ENCODE measurements around the gene CADPS.
A peak's percentile ranks its signal among the peaks of the same experiment; 100 is the strongest.
"Not testable (repeated sequence)": the region's sequence is repeated elsewhere in the genome, so short reads cannot be mapped to it uniquely, and the experiment has no call there.

The CADPS gene

DNA sequence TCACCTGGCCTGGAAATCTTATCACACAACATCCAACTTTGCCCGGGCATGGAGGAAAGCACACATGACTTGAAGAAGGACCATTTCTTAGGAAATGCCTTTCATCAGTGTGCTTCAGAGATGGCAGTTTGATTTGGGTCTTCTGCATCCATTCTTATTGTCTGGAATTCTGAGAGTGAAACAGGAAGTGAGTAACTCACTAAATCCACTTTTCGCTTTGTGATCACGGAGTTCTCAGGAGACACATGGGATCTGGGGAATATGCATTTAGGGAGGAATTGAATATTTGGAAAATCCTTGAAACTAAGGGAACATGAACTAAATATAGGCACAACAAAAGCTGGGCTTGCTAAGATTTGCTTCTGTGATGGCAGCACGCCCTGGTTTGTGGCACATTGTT, 289.4 kb downstream of the CADPS start:
- no peak for DNase-seq

DNA sequence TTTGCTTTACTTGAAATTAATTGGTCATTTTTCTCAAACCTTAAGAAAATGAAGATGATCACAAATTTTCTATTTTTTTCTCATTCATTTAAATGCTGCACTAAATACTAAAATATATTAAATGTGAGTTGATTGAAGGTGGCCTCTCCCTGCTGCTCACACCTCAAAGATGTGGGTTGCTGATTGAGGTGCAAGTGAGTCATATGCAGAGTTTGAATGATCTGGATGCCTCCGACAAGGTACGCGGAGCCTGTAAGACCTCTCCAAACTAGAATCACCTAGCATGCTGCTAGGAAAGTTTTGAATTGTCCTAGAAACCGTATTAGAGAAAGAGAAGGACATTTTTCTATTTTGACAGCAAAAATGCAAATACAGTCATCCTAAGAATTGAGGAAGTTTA, 290.6 kb downstream of the CADPS start:
- no peak for DNase-seq

DNA sequence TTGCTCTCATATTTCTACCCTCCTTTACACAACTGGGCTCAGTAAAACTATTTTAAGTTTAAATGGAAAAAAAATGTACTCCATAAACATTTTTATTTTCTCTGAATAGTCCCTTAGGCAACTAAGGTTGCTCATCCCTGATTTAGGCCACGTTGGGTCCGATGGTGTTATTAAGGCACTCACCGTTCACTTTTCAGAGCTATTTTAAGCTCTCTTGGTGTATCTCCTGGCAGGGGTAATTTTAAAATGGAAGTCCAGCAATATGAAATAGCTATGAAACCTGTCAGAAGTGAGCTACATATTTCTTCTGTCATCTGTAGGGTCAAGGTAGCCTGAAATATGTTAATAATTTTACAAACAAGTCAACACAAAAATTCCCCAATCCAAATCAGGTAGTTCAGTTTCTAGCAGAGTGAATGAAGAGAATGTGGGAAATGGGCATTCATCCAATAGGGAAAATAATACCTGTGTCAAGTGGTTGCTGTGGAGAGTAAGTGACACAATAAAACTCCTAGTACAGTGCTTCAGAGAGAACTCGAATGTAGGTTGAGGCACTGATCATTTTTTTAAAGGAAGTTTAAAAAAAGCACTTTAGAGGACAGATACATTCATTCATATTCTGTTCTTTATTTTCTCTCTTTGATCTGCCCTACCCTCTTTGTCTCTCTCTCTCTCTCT, 292.6 kb downstream of the CADPS start:
- peak in 2 of 3 experiments; percentile 5 to 7 for DNase-seq

DNA sequence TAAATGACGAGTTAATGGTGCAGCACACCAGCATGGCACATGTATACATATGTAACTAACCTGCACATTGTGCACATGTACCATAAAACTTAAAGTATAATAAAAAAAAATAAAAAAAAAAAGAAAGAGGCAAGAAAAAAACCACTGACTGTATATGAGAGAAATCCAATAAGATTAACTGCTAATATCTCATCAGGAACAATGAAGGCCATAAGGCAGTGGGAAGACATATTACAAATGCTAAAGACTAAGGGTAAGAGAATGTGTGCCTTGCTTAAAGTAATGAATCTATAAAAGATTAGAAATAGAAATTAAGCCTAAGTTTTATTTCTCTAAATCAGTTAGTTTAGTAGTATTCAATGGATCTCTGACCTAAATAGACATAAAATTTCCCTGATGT, 294.7 kb downstream of the CADPS start:
- DNase-seq = not testable (repeated sequence)

DNA sequence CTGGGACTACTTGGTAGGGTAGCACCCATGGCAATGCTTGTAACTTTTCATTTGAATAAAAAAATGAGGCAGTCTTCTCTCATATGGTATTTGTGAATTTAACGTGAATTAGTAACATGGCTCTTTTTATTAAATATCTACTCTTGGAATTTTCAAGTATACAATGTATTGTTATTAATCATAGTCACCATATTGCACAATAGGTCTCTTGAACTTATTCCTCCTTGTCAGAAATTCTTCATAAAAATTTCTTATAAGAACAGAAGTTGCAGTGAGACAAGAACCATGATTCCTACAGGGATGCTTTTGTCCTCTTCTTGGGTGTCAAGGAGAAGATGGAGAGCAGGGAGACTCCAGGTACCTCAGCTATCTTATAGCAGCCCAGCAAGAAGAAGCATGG, 298.1 kb downstream of the CADPS start:
- no peak for DNase-seq

DNA sequence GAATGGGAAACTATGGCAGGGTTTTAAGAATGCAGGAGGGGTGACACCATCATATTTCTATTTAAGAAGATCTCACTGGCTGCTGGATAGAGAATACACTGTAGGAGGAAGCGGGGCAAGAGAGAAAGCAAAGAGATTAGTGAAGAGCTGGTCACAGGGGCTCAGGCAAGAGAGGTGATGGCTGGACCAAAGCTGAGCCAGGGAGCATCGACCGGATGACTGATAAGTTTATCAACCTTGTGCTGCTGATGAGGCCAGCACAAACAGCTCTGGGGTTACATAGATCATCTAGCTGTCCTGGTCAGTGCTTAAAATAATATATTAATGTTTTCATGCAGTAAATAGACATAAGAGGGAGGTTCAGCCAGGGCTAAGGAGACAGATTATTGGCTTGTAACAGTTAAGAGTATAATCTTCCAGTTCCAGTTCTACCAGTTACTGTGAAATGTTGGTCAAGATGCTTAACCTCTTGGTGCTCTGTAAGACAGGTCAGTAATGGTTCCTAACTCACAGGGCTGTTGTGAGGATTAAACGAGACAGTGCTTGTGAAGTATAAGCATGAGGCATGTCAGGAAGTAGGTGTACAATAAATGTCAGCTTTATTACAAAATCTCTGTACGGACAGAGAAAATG, 300.8 kb downstream of the CADPS start:
- no peak for DNase-seq

DNA sequence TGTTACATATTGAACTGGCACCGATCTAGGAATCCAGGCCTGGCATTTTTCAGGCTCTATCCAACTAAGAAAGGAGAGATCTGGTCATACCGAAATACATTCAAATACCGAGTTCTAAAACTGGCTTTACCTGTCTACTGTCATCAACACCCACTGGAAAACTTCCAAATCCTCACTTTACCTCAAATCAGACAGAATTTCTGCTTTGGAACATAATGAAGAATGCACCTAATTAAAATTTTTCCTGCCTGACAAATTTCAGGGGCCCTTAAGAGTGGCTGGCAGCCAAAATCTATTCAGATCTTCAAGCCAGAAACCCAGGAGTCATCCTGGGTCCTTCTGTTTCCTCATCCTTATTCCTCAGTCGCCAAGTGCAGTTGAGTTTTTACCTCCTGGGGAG, 303.3 kb downstream of the CADPS start:
- no peak for DNase-seq

DNA sequence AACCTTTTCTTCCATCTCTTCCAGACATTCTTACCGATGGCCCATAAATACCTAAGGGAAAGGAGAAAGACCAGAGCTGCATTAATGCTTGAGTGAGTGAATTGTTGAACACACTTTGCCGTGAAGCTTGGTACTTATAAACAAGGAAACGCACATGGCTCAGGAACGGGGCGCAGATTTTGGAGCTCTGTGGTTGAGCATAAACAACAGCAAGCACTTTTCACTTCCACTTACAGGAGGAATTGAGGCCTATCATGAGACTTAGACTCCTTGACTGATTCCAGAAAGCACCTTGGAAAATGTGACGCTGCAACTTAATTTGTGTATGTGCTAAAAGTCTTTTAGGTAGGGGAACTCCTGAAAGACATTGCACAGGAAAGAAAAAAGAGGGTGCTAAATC, 304.3 kb downstream of the CADPS start:
- DNase-seq = no peak

DNA sequence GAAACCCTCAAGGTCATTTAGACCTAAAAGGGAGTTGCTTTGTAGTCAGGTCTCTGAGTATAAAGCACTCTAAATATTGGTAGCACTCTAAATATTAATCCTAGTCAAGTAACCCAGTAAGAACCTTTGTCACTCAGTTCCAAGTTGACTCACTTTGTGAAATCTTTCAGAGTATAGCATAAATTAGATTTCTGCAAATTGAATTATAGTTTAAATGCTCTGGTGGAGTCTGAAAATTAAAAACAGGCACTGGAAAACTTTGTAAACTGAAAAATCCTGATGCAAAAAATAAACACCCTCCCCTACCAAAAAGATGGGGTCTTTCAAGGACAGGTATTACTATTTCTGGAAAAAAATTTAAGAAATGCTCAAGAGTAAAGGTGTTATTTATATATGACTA, 305.6 kb downstream of the CADPS start:
- DNase-seq = no peak

DNA sequence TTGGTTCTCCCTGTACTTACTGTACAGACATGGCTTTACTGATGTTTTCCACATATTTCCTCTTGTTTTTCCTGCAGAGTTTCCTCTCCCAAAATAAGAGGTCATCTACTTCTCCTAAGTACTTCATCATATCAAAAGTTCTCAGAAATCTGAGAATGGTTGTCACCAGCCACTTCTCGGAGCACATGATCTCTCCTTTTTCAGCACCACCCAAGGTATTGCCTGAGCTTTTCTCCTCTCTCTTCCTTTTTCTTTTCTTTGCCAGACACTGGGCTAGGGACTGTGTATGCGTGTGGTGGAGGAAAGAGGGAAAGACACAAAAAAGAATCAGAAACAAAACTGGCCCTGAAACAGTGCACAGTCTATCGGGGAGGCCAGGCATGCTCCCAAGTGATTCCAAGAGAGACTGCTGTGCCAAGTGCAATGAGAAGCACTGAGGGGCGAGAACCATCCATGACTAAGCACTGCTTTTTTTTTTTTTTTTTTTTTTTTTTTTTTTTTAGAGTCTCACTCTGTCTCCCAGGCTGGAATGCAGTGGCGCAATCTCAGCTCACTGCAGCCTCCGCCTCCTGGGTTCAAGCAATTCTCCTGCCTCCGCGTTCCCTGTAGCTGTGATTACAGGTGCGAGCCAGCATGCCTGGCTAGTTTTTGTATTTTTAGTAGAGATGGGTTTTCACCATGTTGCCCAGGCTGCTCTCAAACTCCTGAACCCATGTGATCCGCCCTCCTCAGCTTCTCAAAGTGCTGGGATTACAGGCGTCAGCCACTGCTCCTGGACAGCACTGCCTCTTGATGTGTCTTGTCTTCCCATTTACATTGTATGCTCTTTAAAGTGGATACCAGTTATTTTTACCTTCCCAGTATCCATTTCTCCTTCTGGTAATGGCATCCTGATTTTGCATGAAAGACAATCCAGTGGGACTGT, 307.9 kb downstream of the CADPS start:
- no peak for DNase-seq

DNA sequence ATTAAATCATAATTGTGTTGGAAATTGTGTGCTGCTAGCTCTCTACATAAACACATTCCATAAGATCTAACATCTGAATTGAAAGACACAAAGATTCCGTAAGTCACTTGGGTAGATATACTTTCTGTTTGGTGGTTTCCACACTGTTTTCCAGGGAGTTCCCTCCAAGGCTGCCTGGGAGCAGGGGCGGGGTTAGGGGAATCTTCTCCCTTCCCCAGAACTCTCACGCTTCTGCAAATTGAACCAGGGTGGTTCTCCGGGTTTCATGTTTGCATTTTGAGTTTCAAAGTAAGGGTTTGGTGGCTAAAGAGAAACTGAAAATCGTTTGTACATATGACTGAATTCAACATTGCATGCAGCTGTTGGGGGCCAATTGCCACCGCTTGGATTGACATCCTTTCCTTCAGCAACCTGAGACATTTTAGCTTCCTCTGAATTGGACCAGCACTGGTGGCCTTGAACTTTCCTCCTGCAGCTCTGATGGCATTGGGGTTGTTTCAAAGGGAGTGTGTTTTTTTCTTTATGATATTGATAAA, 309.1 kb downstream of the CADPS start:
- DNase-seq = no peak

DNA sequence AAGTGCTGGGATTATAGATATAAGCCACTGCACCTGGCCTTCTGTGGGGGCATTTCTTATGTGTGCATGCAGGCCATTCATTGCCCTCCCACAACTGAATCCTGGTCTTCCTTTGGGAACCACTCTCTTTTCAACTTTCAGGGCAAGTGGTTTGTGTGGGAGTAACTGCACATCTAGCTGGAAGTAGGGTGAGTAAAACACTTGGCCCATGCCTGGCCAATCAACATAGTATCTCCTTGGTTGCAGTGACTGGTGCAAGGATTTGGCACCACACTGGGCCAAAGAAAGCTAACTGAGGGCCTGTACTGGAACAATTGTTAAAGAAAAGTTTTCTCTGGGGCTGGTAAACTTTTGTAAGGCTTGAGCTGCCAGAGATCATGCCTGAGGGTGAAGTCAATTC, 312.6 kb downstream of the CADPS start:
- DNase-seq = no peak

DNA sequence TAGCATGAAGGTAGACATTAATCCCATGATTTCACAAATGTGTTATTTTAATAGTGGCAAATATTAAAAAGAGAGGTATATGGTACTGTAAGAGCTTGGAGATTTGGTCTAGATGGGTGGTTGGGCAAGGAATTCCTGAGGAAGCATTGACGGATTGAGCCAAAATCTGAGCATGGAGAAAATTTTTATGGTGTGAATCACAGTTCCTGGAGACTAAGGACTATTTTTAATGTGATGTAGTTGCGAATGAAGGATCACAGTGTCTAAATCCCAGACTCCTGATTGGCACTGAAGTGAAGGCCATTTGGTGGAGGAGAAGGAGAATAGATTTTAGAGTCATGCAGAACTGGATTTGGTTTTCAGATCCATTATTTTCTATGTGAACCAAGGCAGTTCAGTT, 313.2 kb downstream of the CADPS start:
- no peak for DNase-seq

DNA sequence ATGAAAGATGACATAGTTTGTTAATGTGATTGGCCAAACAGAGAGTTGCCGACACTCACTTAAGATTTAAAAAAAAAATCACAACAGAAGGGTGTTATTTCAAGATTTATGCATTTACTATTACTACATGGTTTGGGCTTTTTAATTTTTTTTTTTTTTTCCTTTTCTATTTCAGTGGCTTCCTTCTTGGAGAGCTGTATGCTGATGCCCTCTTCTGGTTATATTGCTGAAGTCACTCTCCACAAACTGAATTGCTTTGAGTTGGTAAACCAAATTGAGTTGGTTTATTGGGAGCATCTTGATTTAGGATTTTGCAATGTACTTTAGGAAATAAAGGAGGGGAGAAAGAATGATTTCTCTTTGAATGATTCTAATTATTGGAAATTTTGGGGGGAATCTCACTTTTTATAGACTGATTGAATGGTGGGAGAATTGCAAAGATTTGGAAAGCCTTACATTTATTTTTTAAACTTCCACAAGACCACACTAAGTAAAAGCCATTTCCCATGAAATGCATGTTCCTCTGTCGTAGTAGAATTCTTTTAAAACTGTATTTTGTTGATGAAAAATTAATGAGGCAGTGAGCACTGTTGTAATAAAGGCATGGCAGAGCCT, 315.3 kb downstream of the CADPS start:
- DNase-seq = peak in 2 of 3 experiments; percentile 0 to 32

DNA sequence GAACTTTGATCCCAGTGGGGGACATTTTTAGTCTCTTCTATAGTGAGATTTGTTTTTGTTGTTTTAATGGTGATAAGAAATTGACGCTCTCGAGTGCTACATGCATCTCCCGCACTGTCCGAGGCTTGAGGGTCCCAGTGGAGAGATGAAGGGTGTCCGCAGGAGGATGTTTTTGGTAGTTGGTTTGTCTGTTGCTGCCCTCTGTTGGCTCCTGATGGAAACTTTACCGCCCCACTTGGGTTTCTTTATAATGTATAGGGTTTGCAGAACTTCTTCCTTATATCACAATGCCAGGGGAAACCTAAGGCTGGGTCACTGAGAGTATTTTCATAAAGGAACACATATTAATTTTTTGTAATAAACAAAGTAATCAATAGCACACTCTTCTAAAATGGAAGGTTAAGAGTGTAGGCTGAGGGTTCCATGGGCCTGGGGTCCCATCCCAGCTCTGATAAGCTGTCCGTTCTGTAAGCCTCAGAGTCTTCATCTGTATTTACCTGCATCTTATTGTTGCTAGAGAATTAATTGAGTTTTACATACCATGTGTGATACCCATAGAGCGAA, 316.6 kb downstream of the CADPS start:
- DNase-seq = peak in 1 of 3 experiments; percentile 22

DNA sequence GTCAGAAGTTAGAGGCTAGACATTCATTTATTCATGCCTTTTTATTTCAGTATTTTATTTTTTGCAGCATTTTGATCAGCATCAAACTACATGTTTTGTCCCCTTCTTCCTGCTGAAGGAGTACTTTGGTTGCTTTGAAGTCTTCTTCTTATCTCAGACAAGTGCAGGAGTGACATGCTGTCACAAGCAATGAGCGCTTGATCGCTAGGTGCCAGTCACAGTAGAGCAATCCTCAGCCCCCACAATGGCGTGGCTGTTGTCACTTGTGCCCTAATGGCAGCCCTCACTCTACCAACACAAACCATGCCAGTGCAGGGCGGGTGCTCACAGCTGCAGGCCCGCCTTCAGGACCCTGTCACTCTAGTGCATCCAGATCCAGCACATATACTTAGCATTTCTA, 317.2 kb downstream of the CADPS start:
- no peak for DNase-seq

DNA sequence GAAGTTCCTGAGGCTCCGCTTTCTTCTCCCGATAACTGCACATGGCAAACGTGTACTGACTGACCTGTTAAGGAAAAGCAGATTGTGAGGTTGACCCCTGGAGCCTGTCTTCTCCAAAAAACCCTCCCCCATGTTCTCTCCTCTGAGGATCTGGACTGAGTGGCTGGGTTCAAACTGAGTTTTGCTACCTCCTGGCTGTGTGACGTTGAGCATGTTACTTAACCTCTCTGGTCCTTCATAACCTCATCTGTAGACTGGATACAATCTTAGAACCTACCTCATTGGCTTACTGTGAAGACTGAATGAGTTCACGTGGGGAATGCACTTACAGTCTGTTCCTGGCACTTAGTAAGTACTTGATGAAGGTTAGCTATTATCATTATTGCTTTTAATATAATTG, 317.8 kb downstream of the CADPS start:
- no peak for DNase-seq

DNA sequence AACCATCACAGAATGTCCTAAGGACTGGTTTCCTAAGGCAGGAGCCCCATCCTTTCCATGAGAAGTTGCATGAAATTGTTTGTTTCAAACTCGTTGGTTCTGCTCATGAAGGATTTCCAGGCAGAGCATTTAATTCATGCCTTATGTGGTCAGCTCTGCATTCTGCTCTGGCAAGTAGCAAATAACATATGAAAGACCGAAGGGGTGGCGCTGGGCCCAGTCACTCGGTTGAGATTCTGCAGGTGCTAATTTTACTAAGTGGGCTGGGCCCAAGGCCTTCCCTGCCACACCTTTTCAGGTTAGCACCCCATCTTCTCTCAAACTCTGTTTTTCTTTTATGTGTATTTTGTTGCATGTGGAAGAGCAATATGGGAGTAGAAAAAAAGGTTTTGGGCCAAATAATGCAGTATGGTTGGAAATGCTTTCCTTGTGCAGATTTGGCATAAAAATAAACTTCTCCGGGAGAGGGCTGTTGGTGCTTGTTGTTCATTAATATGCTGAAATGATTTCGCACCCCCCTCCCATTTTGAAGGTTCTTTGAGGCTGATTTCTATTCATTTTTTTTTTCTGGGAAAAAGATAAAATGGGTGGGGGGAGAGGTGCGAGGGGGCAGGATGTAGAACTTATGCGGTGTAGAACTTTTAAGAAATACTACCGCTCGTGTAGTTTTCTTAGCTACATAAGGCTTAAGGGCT, 318.9 kb downstream of the CADPS start:
- no peak for DNase-seq

DNA sequence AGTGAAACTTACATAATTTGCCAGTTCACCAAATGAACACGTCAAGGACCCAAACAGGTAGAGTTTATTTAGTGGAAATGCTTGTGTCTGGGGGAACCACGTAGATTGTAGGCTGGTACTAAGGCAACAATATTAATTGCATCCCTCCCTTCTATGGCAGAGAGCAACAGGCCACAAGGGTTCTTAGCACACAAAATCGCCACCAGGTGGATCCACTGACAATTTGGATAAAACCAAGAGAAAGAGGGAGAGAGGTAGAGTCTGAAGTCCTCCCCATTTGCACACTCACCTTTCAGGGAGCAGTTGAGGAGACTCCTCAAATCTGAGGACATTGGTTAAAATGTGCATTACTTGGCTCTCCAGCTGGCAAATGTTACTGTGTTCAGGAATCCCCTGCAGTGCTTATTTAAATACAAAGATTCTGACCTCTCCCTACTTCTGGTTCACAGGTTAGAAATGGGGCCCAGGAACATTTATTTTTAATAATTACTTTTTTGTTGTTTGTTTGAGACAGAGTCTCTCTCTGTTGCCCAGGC, 320.9 kb downstream of the CADPS start:
- peak in 1 of 3 experiments; percentile 27 for DNase-seq

DNA sequence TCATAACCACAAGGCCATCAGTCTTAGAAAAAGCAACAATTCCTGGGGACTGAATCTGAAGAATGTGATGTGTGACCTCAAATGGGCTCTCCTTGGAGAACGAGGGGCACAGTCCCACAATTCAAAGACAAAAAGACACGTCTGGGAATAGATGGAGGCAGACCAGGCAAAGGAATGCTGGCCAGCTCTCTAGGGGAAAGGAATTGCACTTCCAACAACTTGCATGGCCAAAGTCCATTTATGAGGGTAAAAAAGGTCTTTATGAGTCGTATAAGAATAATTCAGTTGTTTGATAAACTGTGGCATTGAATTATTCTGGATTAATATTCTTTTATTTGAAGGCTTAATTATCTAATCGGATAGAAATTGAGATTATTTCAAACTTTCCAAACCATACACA, 321.4 kb downstream of the CADPS start:
- no peak for DNase-seq

DNA sequence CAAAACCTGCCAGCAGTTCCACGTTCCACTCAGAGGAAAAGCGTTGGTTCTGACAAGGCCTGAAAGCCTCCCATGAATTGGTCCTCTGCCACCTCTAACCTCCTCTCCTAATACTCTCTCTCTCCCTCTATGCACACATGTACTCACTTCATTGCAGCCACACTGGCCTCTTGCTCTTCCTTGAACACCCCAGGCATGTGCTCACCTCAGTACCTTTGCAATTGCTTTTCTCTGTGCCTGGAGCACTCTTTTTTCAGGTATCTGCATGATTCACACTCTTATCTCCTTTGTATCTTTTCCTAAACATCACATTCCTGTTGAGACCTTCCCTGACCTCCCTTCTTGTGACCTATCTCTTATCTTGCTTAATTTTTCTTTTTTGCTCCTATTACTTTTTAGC, 323.7 kb downstream of the CADPS start:
- DNase-seq = no peak

DNA sequence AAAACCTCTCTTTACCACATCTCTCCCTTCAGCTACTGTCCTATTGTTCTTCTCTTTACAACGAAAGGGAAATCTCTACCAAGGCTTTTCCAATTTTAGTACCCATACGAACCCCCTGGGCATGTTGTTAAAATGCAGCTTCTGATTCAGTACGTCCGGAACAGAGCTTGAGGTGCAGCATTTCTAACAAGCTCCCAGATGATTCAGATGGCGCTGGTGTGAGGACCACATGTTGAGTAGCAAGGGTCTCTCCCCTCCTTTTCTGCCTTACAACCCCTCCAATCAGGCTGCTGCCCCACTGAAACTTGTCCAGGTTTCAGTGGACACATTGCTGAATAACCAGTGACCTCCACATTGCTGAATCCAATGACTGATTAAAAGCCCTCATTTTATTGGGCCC, 324.8 kb downstream of the CADPS start:
- no peak for DNase-seq
